ENCODE data around the gene FLRT3. TPM values are rescaled to one million over a fixed set of nuclear protein-coding genes. Genes with fewer than 3 reads are reported as not detected.

The FLRT3 gene
- not detected for total RNA-seq

- H3K27ac Mint-ChIP-seq: no peak within 1 kb of the TSS
- no peaks in the 10 kb centered on the region for H3K9me3 Mint-ChIP-seq
- H3K36me3 Mint-ChIP-seq (ENCODE audit: low read depth): no peaks in the 10 kb centered on the region
- DNase-seq: no peak
- H3K4me1 Mint-ChIP-seq: no peaks in the 10 kb centered on the region
- POLR2A ChIA-PET: no interaction called here
- CTCF ChIA-PET: no interaction called here
- H3K4me3 Mint-ChIP-seq: no peak within 1 kb of the TSS
- H3K27me3 Mint-ChIP-seq: no peaks in the 10 kb centered on the region
Measured at GRCh38 chr20:14337400-14338171, at the start of gene FLRT3. FLRT3 (minus strand) TSS chr20:14337612; CDS start chr20:14327506, 10,106 bp downstream.

- Mint-ChIP-seq H3K27me3 (no peaks in the 10 kb centered on the region), H3K4me3 (no peak overlapping the region), H3K9me3 (peaks cover 4% of the 10 kb centered on the region), H3K27ac (no peak overlapping the region), H3K4me1 (no peaks in the 10 kb centered on the region), H3K36me3 (ENCODE audit: low read depth) (no peaks in the 10 kb centered on the region)
- ChIA-PET POLR2A (no interaction called here), CTCF (no interaction called here)
- no peak for DNase-seq
Measured at GRCh38 chr20:14386726-14387125, 49.3 kb upstream of the FLRT3 start.

DNA sequence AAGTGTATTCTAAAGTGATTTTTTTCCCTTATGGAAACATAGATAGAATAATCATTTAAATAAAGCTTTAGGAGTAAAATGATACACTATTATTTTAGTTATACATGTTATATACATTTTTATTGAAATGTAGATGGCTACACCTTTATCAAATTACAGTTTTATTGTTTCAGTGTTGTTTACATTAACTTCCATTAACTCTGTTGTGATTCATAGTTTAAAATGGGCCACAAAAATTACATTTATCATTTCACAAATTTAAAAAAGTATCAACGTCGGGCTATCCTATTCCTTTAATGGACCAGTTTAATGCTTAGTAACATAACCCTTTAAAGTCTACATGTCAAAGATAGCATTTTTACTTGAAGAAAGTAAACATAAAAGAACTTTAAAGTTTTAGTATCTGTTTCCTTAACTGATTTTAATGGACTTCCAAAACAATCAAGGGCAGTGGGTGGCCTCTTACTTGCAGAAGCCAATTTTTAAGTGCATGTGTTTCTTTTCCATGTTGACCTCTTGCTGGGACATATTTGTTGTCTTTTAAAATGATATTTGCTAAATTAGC, 47.8 kb upstream of the FLRT3 start:
- Mint-ChIP-seq H3K4me3 (no peak overlapping the region), H3K36me3 (ENCODE audit: low read depth) (no peaks in the 10 kb centered on the region), H3K27me3 (no peaks in the 10 kb centered on the region), H3K9me3 (peaks cover 8% of the 10 kb centered on the region), H3K4me1 (no peaks in the 10 kb centered on the region), H3K27ac (no peak overlapping the region)
- ChIA-PET CTCF (no interaction called here), POLR2A (no interaction called here)
- no peak for DNase-seq

GRCh38 chr20:14384416-14385175, 47.2 kb upstream of the FLRT3 start:
- no peaks in the 10 kb centered on the region for H3K4me1 Mint-ChIP-seq
- ChIA-PET CTCF (no interaction called here), POLR2A (no interaction called here)
- no peaks in the 10 kb centered on the region for H3K27me3 Mint-ChIP-seq
- DNase-seq: no peak
- H3K36me3 Mint-ChIP-seq (ENCODE audit: low read depth): no peaks in the 10 kb centered on the region
- H3K9me3 Mint-ChIP-seq: peaks cover 8% of the 10 kb centered on the region
- H3K4me3 Mint-ChIP-seq: no peak overlapping the region
- H3K27ac Mint-ChIP-seq: no peak overlapping the region

GRCh38 chr20:14383335-14383734, 45.9 kb upstream of the FLRT3 start:
- Mint-ChIP-seq H3K4me3 (no peak overlapping the region), H3K9me3 (peaks cover 5% of the 10 kb centered on the region), H3K4me1 (no peaks in the 10 kb centered on the region), H3K27me3 (no peaks in the 10 kb centered on the region), H3K36me3 (ENCODE audit: low read depth) (no peaks in the 10 kb centered on the region), H3K27ac (no peak overlapping the region)
- DNase-seq: no peak
- ChIA-PET POLR2A (no interaction called here), CTCF (no interaction called here)

DNA sequence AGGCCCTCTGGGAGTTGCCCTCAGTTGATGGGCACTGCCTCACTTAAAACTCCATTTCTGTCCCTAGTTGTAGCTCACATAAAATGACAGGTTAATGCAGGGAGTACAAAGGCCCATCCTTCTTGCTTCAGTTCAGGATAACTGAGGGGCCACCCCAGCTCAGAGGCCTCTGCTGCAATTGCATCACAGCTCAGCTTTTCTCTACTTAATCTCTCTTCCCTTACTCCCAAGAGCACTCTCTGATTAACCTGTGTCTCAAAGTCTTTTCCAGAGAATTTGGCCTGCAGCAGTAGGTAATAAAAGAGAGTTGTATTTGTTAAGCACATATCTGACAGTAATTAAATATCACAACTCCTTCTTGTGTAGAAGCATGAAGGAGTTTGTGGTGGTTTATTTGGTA, 40.9 kb upstream of the FLRT3 start:
- Mint-ChIP-seq H3K27me3 (no peaks in the 10 kb centered on the region), H3K4me1 (no peaks in the 10 kb centered on the region), H3K9me3 (peaks cover 5% of the 10 kb centered on the region), H3K36me3 (ENCODE audit: low read depth) (no peaks in the 10 kb centered on the region), H3K4me3 (no peak overlapping the region), H3K27ac (no peak overlapping the region)
- ChIA-PET POLR2A (no interaction called here), CTCF (no interaction called here)
- DNase-seq: no peak

- no peaks in the 10 kb centered on the region for H3K36me3 Mint-ChIP-seq (ENCODE audit: low read depth)
- no peaks in the 10 kb centered on the region for H3K27me3 Mint-ChIP-seq
- no peaks in the 10 kb centered on the region for H3K9me3 Mint-ChIP-seq
- POLR2A ChIA-PET: no interaction called here
- CTCF ChIA-PET: no interaction called here
- DNase-seq: no peak
- no peaks in the 10 kb centered on the region for H3K4me1 Mint-ChIP-seq
- no peak overlapping the region for H3K27ac Mint-ChIP-seq
- no peak overlapping the region for H3K4me3 Mint-ChIP-seq
Measured at GRCh38 chr20:14375416-14375985, 38.1 kb upstream of the FLRT3 start.

DNA sequence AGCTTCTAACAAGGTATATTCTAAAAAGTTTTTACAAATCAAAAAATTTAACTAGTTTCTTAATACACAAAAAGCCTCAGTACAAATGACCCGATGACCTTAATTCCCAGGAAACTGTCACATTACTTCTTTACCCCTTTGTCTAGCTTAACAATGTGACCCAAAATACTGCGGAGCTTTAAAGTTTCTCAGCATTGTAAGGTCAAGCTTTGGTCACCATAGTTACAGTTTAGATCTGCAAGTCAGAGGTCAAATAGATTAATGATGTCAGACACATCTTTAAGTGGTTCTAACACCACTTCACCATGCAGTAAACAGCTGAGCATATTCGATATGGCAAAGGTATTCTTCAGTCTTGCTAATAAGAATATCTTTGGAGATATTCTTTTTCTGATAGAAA, 36.8 kb upstream of the FLRT3 start:
- Mint-ChIP-seq H3K27me3 (no peaks in the 10 kb centered on the region), H3K27ac (no peak overlapping the region), H3K4me3 (no peak overlapping the region), H3K36me3 (ENCODE audit: low read depth) (no peaks in the 10 kb centered on the region), H3K9me3 (no peaks in the 10 kb centered on the region), H3K4me1 (no peaks in the 10 kb centered on the region)
- no peak for DNase-seq
- ChIA-PET POLR2A (no interaction called here), CTCF (no interaction called here)

DNA sequence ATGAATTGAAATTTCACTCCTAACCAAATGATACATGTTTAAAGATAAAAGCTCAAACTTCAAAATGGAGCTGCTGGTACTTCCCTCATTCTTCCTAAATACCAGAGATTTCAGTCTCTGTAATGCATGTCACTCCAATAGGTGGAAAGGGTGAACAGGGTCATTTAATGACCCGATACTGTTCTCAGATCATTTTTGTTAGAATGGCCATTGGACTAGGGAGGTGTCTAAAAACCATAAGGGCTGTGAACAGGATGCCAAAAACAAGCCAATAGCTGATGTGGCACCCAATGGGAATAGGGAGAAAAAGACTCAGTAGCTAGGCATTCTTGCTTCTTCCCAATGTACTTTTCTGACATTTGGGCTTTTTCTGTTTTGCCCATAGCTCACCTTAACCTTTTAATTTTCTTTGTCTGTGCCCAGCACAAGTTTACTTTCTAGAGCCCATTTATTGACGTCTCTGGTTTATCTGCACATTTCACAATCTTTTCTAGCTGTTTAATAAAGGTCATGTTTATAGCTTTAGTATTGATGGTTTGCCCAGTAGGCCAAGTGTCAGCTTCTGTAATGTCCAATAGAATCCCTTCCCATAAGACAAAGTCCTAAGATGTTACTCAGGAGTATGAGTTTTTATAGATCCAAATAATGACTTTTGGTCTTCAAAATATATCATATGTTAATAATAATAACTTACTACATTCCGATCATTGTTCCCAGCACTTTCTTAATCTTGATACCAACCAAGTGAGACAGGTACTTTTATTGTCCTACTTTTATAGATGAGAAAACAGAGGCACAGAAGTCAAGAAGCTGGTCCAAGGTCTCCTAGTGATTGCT, 24.3 kb upstream of the FLRT3 start:
- H3K27ac Mint-ChIP-seq: no peak overlapping the region
- no peaks in the 10 kb centered on the region for H3K36me3 Mint-ChIP-seq (ENCODE audit: low read depth)
- H3K4me1 Mint-ChIP-seq: no peaks in the 10 kb centered on the region
- no peak overlapping the region for H3K4me3 Mint-ChIP-seq
- H3K27me3 Mint-ChIP-seq: no peaks in the 10 kb centered on the region
- peaks cover 8% of the 10 kb centered on the region for H3K9me3 Mint-ChIP-seq
- ChIA-PET CTCF (no interaction called here), POLR2A (no interaction called here)
- DNase-seq: no peak

- Mint-ChIP-seq H3K27ac (no peak overlapping the region), H3K4me3 (no peak overlapping the region), H3K4me1 (no peaks in the 10 kb centered on the region), H3K9me3 (peaks cover 8% of the 10 kb centered on the region), H3K36me3 (ENCODE audit: low read depth) (no peaks in the 10 kb centered on the region), H3K27me3 (no peaks in the 10 kb centered on the region)
- DNase-seq: no peak
- ChIA-PET CTCF (no interaction called here), POLR2A (no interaction called here)
Measured at GRCh38 chr20:14360416-14360815, 23.0 kb upstream of the FLRT3 start.

GRCh38 chr20:14355791-14356190, 18.4 kb upstream of the FLRT3 start:
- no peak overlapping the region for H3K27ac Mint-ChIP-seq
- CTCF ChIA-PET: no interaction called here
- POLR2A ChIA-PET: no interaction called here

DNA sequence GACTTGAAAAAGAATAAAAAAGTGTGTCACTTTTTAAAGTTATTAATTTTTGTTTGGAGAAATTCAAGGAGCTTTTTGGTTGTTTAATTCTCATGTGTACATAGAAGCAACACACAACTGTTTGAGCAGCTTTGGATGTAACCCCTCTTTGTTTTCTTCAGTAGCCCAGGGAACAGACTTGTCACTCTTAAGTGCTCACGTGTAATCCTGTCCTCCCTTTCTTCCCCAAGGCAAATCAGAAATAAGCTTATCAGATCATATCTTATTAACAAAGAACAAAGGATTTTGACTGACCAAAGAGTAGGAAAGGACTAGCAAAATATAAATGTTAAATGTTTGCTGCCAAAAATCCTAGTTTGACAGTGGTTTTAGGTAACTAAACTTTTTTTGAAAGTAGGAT, 7.3 kb upstream of the FLRT3 start:
- POLR2A ChIA-PET: no interaction called here
- no peak overlapping the region for H3K4me3 Mint-ChIP-seq
- DNase-seq: no peak
- CTCF ChIA-PET: no interaction called here
- no peaks in the 10 kb centered on the region for H3K9me3 Mint-ChIP-seq
- no peak overlapping the region for H3K27ac Mint-ChIP-seq
- no peaks in the 10 kb centered on the region for H3K27me3 Mint-ChIP-seq
- H3K4me1 Mint-ChIP-seq: no peaks in the 10 kb centered on the region
- H3K36me3 Mint-ChIP-seq (ENCODE audit: low read depth): no peaks in the 10 kb centered on the region

More at GRCh38 chr20:14355791-14356190, 18.4 kb upstream of the FLRT3 start:
- no peak for DNase-seq
- H3K27me3 Mint-ChIP-seq: no peaks in the 10 kb centered on the region
- H3K4me3 Mint-ChIP-seq: no peak overlapping the region
- H3K4me1 Mint-ChIP-seq: no peaks in the 10 kb centered on the region
- peaks cover 7% of the 10 kb centered on the region for H3K9me3 Mint-ChIP-seq
- H3K36me3 Mint-ChIP-seq (ENCODE audit: low read depth): no peaks in the 10 kb centered on the region
